Common myeloid progenitor, CD34-positive (primary cell): ENCODE data around the gene ATP2A1.
A peak's percentile ranks its signal among the peaks of the same experiment; 100 is the strongest.
"Not testable (repeated sequence)": the region's sequence is repeated elsewhere in the genome, so short reads cannot be mapped to it uniquely, and the experiment has no call there.

Experiments
- CTCF ChIA-PET: fragments of 350-600 bp; sonication (Branson Sonifier 250); formaldehyde crosslinking; loops from one replicate; lab custom pipeline; 2021; ENCODE audit warnings: antibody characterized with exemption; lab: Charles Lee
- POLR2A ChIA-PET: fragments of 350-600 bp; sonication (Branson Sonifier 250); formaldehyde crosslinking; loops from one replicate; lab custom pipeline; 2021; ENCODE audit warnings: antibody characterized with exemption; lab: Charles Lee
- DNase-seq, 3 donors: peaks; one replicate each; pipeline versions ENCODE4 v3.0.0 to v3.0.0-alpha.2; 2013
- H3K27ac ChIP-seq, 2 experiments: 1 replicate in 1 of 2; 2 replicates in 1 of 2; pipeline ENCODE4 v1.7.0; 2013; ENCODE audit warnings: inconsistent platforms in 2 of 2, low read length in 2 of 2, mild to moderate bottlenecking in 2 of 2, low read depth in 1 of 2, moderate library complexity in 1 of 2; ENCODE audit not compliant: severe bottlenecking in 2 of 2, insufficient read depth in 1 of 2, poor library complexity in 1 of 2
- H3K27me3 ChIP-seq, 5 experiments: replicated peaks in 2 of 5; 1 replicate in 3 of 5; 2 replicates in 2 of 5; pipeline versions ENCODE4 v1.6.1 to v1.7.0; 2013; ENCODE audit warnings: low read length in 4 of 5, mild to moderate bottlenecking in 2 of 5, moderate library complexity in 2 of 5, inconsistent platforms in 1 of 5; ENCODE audit not compliant: insufficient read depth in 5 of 5, control insufficient read depth in 4 of 5
- H3K36me3 ChIP-seq, 4 experiments: 1 replicate in 2 of 4; 2 replicates in 2 of 4; pipeline versions ENCODE4 v1.6.1 to v1.7.0; 2013; ENCODE audit warnings: low read length in 3 of 4, control low read depth in 1 of 4, mild to moderate bottlenecking in 1 of 4; ENCODE audit not compliant: control insufficient read depth in 4 of 4, insufficient read depth in 4 of 4
- H3K4me1 ChIP-seq, 4 experiments: 1 replicate in 3 of 4; 2 replicates in 1 of 4; pipeline versions ENCODE4 v1.6.1 to v1.7.1; 2013; ENCODE audit warnings: low read length in 3 of 4, mild to moderate bottlenecking in 3 of 4, control low read depth in 1 of 4, inconsistent platforms in 1 of 4, moderate library complexity in 1 of 4; ENCODE audit not compliant: control insufficient read depth in 4 of 4, insufficient read depth in 4 of 4; ENCODE audit errors: control extremely low read depth in 1 of 4
- H3K4me3 ChIP-seq, 7 experiments: 1 replicate in 4 of 7; 2 replicates in 3 of 7; pipeline versions ENCODE4 v1.5.1 to v1.7.0; 2013; ENCODE audit warnings: mild to moderate bottlenecking in 7 of 7, low read length in 6 of 7, moderate library complexity in 6 of 7, inconsistent platforms in 2 of 7, low read depth in 2 of 7, control low read depth in 1 of 7; ENCODE audit not compliant: insufficient read depth in 4 of 7, control insufficient read depth in 1 of 7; ENCODE audit errors: extremely low read depth in 1 of 7
- H3K9me3 ChIP-seq, 5 experiments: 1 replicate in 4 of 5; 2 replicates in 1 of 5; pipeline versions ENCODE4 v1.6.1 to v1.7.1; 2013; ENCODE audit warnings: low read length in 4 of 5, mild to moderate bottlenecking in 2 of 5, inconsistent platforms in 1 of 5, low read depth in 1 of 5, moderate library complexity in 1 of 5; ENCODE audit not compliant: control insufficient read depth in 4 of 5, insufficient read depth in 2 of 5; ENCODE audit errors: control extremely low read depth in 1 of 5
- WGBS: methylation state at CpG from one replicate; pipeline ENCODE4 v1.1.5; 2013; ENCODE audit not compliant: insufficient coverage; 5-methylcytosine and 5-hydroxymethylcytosine counted together

ATP2A1 gene

DNA sequence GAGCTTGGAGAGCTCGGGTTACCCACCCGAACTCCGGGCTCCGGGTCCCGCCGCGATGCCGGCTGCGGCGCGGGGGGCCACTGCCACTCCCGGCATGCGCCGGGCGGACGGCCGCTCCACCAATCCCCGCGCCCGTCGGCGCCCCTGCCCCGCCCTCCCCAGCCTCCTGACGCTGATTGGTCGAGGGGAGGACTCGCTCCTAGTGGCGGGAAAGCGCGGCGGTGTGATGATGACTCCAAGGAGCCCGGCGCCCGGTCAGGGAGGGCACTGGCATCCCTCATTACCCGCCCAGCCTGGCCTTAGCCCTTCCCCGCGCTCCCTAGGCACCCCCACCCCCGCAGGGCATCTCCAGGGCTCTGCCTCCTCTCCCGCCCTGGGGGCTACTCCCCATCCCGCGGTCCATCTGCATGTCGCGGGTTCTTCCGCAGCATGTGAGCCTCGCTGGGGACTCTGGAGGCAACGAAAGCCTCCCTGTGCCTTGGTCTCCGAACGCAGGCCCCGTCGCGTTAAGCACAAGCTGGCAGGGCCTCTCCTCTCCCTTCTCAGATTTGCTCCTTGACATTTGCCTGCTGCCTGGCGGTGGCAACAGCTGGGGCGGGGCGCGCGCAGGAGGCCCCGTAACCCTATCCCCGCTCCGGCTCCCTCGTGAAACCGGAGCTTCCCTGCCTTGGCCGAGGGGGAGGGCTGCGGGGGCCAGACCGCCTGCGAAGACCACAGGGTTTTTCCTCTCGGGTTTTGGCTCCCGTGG is 1.7 kb downstream of the ATP2A1 start:
- under 1% methylated on average over 59 of the region's 66 CpGs for WGBS
- Histone ChIP-seq H3K27ac (peak overlapping the region in 1 of 2 experiments; percentile 14), H3K4me1 (peaks cover 2 to 33% (median 18%) of the 10 kb centered on the region in 4 experiments), H3K9me3 (no peaks in the 10 kb centered on the region), H3K4me3 (peak overlapping the region in 6 of 7 experiments; percentile 38 to 83 (median 72)), H3K27me3 (peaks cover 0 to 8% (median 0%) of the 10 kb centered on the region in 5 experiments), H3K36me3 (peaks cover 0 to 3% (median 0%) of the 10 kb centered on the region in 4 experiments)
- ChIA-PET CTCF (interaction anchor here (1.0 to 2.4 kb wide), 8 partner anchors 9 to 67 kb away, joined by 3 to 8 read pairs (median 4); partner anchors contain the start of gene RABEP2), POLR2A (interaction anchor here (0.6 kb wide), 1 partner anchor 16 kb away, joined by 5 read pairs; no protein-coding TSS in a partner anchor)
- DNase-seq, result peak; percentile 77 to 88 (median 88)

- Histone ChIP-seq H3K27me3 (peaks cover 0 to 8% (median 0%) of the 10 kb centered on the region in 5 experiments), H3K4me1 (peaks cover 2 to 33% (median 18%) of the 10 kb centered on the region in 4 experiments), H3K27ac (no peak overlapping the region), H3K36me3 (peaks cover 0 to 3% (median 0%) of the 10 kb centered on the region in 4 experiments), H3K4me3 (peak overlapping the region in 2 of 7 experiments; percentile 73 to 83), H3K9me3 (no peaks in the 10 kb centered on the region)
- WGBS, result 26% methylated on average over 10 of the region's 11 CpGs
- CTCF ChIA-PET, result interaction anchor here (1.0 to 1.7 kb wide), 6 partner anchors 9 to 66 kb away, joined by 3 to 6 read pairs (median 4); no protein-coding TSS in a partner anchor
- POLR2A ChIA-PET, result no interaction called here
- no peak for DNase-seq
Observed at GRCh38 chr16:28880589-28880915, 2.3 kb downstream of the ATP2A1 start.

- Histone ChIP-seq H3K27ac (no peak overlapping the region), H3K9me3 (no peaks in the 10 kb centered on the region), H3K27me3 (peaks cover 0 to 8% (median 0%) of the 10 kb centered on the region in 5 experiments), H3K36me3 (peaks cover 0 to 1% (median 0%) of the 10 kb centered on the region in 4 experiments), H3K4me1 (peaks cover 2 to 33% (median 18%) of the 10 kb centered on the region in 4 experiments), H3K4me3 (no peak overlapping the region)
- DNase-seq, result no peak
- ChIA-PET CTCF (interaction anchor here (1.0 to 1.7 kb wide), 5 partner anchors 10 to 66 kb away, joined by 3 to 6 read pairs (median 4); no protein-coding TSS in a partner anchor), POLR2A (no interaction called here)
- 73% methylated on average over 4 of the region's 4 CpGs for WGBS
Observed at GRCh38 chr16:28880955-28881354, 2.7 kb downstream of the ATP2A1 start.

- H3K4me3 ChIP-seq, H3K36me3 ChIP-seq, H3K27ac ChIP-seq, H3K9me3 ChIP-seq, DNase-seq, POLR2A ChIA-PET, CTCF ChIA-PET, H3K27me3 ChIP-seq: not testable (repeated sequence)
- 100% methylated on average over 2 of the region's 4 CpGs for WGBS
- peaks cover 2 to 33% (median 18%) of the 10 kb centered on the region in 4 experiments for H3K4me1 ChIP-seq
Observed at GRCh38 chr16:28881565-28881964, 3.3 kb downstream of the ATP2A1 start.

DNA sequence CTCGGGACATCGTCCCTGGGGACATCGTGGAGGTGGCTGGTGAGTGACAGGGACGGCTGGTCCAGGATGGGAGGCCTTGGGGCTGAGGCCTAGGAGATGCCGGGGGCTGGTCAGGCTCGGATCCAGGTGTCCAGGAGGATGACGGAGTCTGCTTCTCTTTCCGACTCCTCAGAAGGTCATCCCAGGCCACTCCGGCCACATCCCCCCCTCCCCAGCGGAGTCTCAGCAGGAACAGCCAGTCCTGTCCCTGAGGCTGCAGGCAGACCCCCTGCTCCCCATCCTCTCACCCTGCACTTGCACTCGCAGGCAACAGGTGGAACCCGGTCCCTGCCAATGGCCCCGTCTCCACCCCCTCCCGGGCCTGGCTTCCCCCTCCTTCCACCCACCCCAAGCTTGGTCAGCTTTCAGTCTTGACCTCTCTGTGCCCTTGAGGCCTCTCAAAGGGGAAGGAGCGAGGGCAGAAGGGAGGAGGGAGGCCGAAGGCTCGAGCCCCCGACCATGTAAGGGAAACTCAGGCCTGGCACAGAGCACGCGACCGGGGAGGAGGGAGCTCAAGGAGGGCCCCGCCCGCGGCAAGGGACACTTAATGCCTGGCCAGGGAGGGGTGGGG is 4.4 kb downstream of the ATP2A1 start:
- H3K27me3 ChIP-seq, result peaks cover 0 to 8% (median 0%) of the 10 kb centered on the region in 5 experiments
- peaks cover 2 to 23% (median 18%) of the 10 kb centered on the region in 4 experiments for H3K4me1 ChIP-seq
- H3K9me3 ChIP-seq, result no peaks in the 10 kb centered on the region
- CTCF ChIA-PET, result interaction anchor here (0.6 kb wide), 1 partner anchor 12 kb away, joined by 3 read pairs; no protein-coding TSS in a partner anchor
- POLR2A ChIA-PET, result no interaction called here
- no peaks in the 10 kb centered on the region for H3K36me3 ChIP-seq
- H3K4me3 ChIP-seq, result no peak overlapping the region
- no peak for DNase-seq
- 82% methylated on average over 18 of the region's 24 CpGs for WGBS
- no peak overlapping the region for H3K27ac ChIP-seq

DNA sequence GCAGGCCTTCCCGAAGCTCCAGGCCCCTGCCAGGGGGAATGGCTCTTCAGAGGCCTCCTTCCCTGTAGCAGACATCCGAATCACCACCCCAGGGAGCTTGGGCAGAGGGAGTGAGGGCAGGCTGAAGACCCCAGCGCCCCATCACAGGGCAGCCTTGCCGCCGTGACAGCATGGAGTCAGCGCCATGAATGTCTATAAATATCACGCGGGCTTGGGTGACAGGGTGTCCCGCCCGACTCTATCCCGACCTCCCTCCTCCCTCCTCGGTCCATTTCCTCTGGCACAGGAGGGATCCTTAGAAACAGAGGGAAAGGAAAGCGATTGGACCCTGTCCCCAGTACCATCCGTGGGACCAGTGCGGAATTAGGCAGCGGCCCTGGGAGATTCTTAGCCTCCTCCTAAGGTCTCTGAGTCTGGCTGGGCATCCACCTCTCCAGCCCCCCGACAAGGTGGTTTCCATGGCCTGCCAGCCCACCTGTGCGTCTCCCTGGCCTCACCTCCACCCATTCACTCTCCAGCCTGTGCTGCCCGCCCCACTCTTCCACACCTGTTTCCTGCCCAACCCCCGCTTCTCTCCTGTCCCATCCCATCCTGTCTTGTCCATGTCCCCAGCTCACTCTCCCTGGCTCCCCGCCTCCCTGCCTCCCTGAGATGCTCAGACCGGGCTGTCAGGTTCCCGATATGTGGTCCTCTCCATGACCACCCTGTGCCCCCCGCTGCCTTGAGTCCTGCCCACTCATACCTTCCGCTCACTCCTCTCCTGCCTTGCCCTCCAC is 5.1 kb downstream of the ATP2A1 start:
- Histone ChIP-seq H3K27ac (no peak overlapping the region), H3K27me3 (peaks cover 0 to 8% (median 0%) of the 10 kb centered on the region in 5 experiments), H3K36me3 (no peaks in the 10 kb centered on the region), H3K4me1 (peaks cover 2 to 19% (median 18%) of the 10 kb centered on the region in 4 experiments), H3K9me3 (no peaks in the 10 kb centered on the region), H3K4me3 (no peak overlapping the region)
- WGBS, result 90% methylated on average over 22 of the region's 25 CpGs
- CTCF ChIA-PET, result interaction anchor here (1.9 kb wide), 1 partner anchor 8 kb away, joined by 7 read pairs; no protein-coding TSS in a partner anchor
- POLR2A ChIA-PET, result no interaction called here
- DNase-seq, result no peak
